ENCODE measurements around the gene SDF2.
A peak's percentile ranks its signal among the peaks of the same experiment; 100 is the strongest.

SDF2 gene, protein sequence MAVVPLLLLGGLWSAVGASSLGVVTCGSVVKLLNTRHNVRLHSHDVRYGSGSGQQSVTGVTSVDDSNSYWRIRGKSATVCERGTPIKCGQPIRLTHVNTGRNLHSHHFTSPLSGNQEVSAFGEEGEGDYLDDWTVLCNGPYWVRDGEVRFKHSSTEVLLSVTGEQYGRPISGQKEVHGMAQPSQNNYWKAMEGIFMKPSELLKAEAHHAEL

GRCh38 chr17:28661635-28662526, at the start of gene SDF2, which contains the start of gene SUPT6H:
TSS of gene SDF2 (minus strand) at chr17:28661906. CDS start at chr17:28661876, 30 bp downstream.
TSS of gene SUPT6H (plus strand) at chr17:28662205. CDS start at chr17:28673402, 11,197 bp downstream.
- TF ChIP-seq EZH2 (IDR thresholded peaks at IDR 0.05; ENCODE audit: borderline replicate concordance, low read length): no peak
- TF ChIP-seq, protein P1, sequence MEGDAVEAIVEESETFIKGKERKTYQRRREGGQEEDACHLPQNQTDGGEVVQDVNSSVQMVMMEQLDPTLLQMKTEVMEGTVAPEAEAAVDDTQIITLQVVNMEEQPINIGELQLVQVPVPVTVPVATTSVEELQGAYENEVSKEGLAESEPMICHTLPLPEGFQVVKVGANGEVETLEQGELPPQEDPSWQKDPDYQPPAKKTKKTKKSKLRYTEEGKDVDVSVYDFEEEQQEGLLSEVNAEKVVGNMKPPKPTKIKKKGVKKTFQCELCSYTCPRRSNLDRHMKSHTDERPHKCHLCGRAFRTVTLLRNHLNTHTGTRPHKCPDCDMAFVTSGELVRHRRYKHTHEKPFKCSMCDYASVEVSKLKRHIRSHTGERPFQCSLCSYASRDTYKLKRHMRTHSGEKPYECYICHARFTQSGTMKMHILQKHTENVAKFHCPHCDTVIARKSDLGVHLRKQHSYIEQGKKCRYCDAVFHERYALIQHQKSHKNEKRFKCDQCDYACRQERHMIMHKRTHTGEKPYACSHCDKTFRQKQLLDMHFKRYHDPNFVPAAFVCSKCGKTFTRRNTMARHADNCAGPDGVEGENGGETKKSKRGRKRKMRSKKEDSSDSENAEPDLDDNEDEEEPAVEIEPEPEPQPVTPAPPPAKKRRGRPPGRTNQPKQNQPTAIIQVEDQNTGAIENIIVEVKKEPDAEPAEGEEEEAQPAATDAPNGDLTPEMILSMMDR (IDR thresholded peaks at IDR 0.05; ENCODE audit: low read length): no peak
- peaks cover 53% of the 10 kb centered on the region for H3K79me2 ChIP-seq (ENCODE audit: insufficient read depth, low read length)
- H4K20me1 ChIP-seq (ENCODE audit: insufficient read depth, low read length): no peaks in the 10 kb centered on the region
- no peaks in the 10 kb centered on the region for H3K27me3 ChIP-seq (ENCODE audit: insufficient read depth, low read length)
- H3K9ac ChIP-seq (ENCODE audit: low read length): peak within 1 kb of the TSS; percentile 78
- peaks cover 3% of the 10 kb centered on the region; the same call in 1 of the 2 replicates for H3K9me3 ChIP-seq (ENCODE audit: low read length)
- peak within 1 kb of the TSS; percentile 85 for H3K4me3 ChIP-seq (ENCODE audit: low read depth, low read length, poor library complexity, severe bottlenecking)
- H3K9me2 ChIP-seq (ENCODE audit: low read depth, low read length): no peaks in the 10 kb centered on the region
- peak within 1 kb of the TSS; percentile 95 for H3K4me2 ChIP-seq (ENCODE audit: low read length)
- no peaks in the 10 kb centered on the region for H3F3A ChIP-seq (ENCODE audit: insufficient read depth, low read length)
- H3K4me1 ChIP-seq (ENCODE audit: insufficient read depth, low read length, severe bottlenecking): peaks cover 35% of the 10 kb centered on the region
- H3K36me3 ChIP-seq (ENCODE audit: insufficient read depth, low read length): peaks cover 46% of the 10 kb centered on the region
- peak within 1 kb of the TSS; percentile 88 for H3K27ac ChIP-seq (ENCODE audit: low read depth, low read length, poor library complexity, severe bottlenecking)
- H2AFZ ChIP-seq (ENCODE audit: low read length): no peak within 1 kb of the TSS

GRCh38 chr17:28710861-28711722, 49.4 kb upstream of the SDF2 start:
- Histone ChIP-seq H3F3A (ENCODE audit: insufficient read depth, low read length) (no peaks in the 10 kb centered on the region), H3K36me3 (ENCODE audit: insufficient read depth, low read length) (no peaks in the 10 kb centered on the region), H3K27me3 (ENCODE audit: insufficient read depth, low read length) (no peaks in the 10 kb centered on the region), H3K4me2 (ENCODE audit: low read length) (peak overlapping the region; percentile 81), H3K79me2 (ENCODE audit: insufficient read depth, low read length) (no peaks in the 10 kb centered on the region), H3K9me2 (ENCODE audit: low read depth, low read length) (no peaks in the 10 kb centered on the region), H3K9ac (ENCODE audit: low read length) (peak overlapping the region; percentile 65), H3K27ac (ENCODE audit: low read depth, low read length, poor library complexity, severe bottlenecking) (peak overlapping the region; percentile 64), H3K9me3 (ENCODE audit: low read length) (no peaks in the 10 kb centered on the region), H3K4me3 (ENCODE audit: low read depth, low read length, poor library complexity, severe bottlenecking) (peak overlapping the region; percentile 66), H3K4me1 (ENCODE audit: insufficient read depth, low read length, severe bottlenecking) (peaks cover 27% of the 10 kb centered on the region), H2AFZ (ENCODE audit: low read length) (no peak overlapping the region), H4K20me1 (ENCODE audit: insufficient read depth, low read length) (no peaks in the 10 kb centered on the region)
- TF ChIP-seq, protein P1 (IDR thresholded peaks at IDR 0.05; ENCODE audit: low read length): no peak
- no peak for TF ChIP-seq EZH2 (IDR thresholded peaks at IDR 0.05; ENCODE audit: borderline replicate concordance, low read length)

GRCh38 chr17:28707339-28707720, 45.6 kb upstream of the SDF2 start:
- Histone ChIP-seq H3K9ac (ENCODE audit: low read length) (no peak overlapping the region), H2AFZ (ENCODE audit: low read length) (no peak overlapping the region), H3K4me3 (ENCODE audit: low read depth, low read length, poor library complexity, severe bottlenecking) (no peak overlapping the region), H3K27ac (ENCODE audit: low read depth, low read length, poor library complexity, severe bottlenecking) (no peak overlapping the region), H4K20me1 (ENCODE audit: insufficient read depth, low read length) (no peaks in the 10 kb centered on the region), H3F3A (ENCODE audit: insufficient read depth, low read length) (no peaks in the 10 kb centered on the region), H3K27me3 (ENCODE audit: insufficient read depth, low read length) (no peaks in the 10 kb centered on the region), H3K9me3 (ENCODE audit: low read length) (no peaks in the 10 kb centered on the region), H3K79me2 (ENCODE audit: insufficient read depth, low read length) (no peaks in the 10 kb centered on the region), H3K9me2 (ENCODE audit: low read depth, low read length) (no peaks in the 10 kb centered on the region), H3K36me3 (ENCODE audit: insufficient read depth, low read length) (peaks cover 13% of the 10 kb centered on the region), H3K4me1 (ENCODE audit: insufficient read depth, low read length, severe bottlenecking) (peaks cover 25% of the 10 kb centered on the region), H3K4me2 (ENCODE audit: low read length) (no peak overlapping the region)
- no peak for TF ChIP-seq EZH2 (IDR thresholded peaks at IDR 0.05; ENCODE audit: borderline replicate concordance, low read length)
- TF ChIP-seq, protein P1 (IDR thresholded peaks at IDR 0.05; ENCODE audit: low read length): no peak

Data from OCI-LY1 (cell line).